Mesodermal cell (in vitro differentiated cells): ENCODE measurements around the gene PAIP2.
"Not testable (repeated sequence)": the region's sequence is repeated elsewhere in the genome, so short reads cannot be mapped to it uniquely, and the experiment has no call there.

Experiments
- H3K27ac ChIP-seq: 2 replicates; pipeline ENCODE4 v1.7.0; 2013; ENCODE audit warnings: mild to moderate bottlenecking, low read depth, low read length, moderate library complexity; ENCODE audit not compliant: severe bottlenecking
- H3K36me3 ChIP-seq: 2 replicates; pipeline ENCODE4 v1.7.1; 2013; ENCODE audit warnings: mild to moderate bottlenecking, low read length, moderate library complexity; ENCODE audit not compliant: control insufficient read depth, insufficient read depth
- H3K4me1 ChIP-seq: one replicate; pipeline ENCODE4 v1.7.1; 2013; ENCODE audit warnings: mild to moderate bottlenecking, low read length; ENCODE audit not compliant: insufficient read depth, control insufficient read depth, poor library complexity, severe bottlenecking
- H3K4me3 ChIP-seq: 2 replicates; pipeline ENCODE4 v1.7.0; 2013; ENCODE audit warnings: low read length, control low read depth, mild to moderate bottlenecking; ENCODE audit not compliant: insufficient read depth, poor library complexity, severe bottlenecking; ENCODE audit errors: extremely low read depth
- H3K9me3 ChIP-seq: 2 replicates; pipeline ENCODE4 v1.7.1; 2013; ENCODE audit warnings: mild to moderate bottlenecking, low read length, moderate library complexity; ENCODE audit not compliant: control insufficient read depth
- WGBS, 2 experiments: methylation state at CpG; one replicate each; pipeline ENCODE4 v1.1.5; 2013; ENCODE audit warnings: missing lambda C conversion rate in 2 of 2; ENCODE audit not compliant: insufficient coverage in 2 of 2; 5-methylcytosine and 5-hydroxymethylcytosine counted together

PAIP2 gene

DNA sequence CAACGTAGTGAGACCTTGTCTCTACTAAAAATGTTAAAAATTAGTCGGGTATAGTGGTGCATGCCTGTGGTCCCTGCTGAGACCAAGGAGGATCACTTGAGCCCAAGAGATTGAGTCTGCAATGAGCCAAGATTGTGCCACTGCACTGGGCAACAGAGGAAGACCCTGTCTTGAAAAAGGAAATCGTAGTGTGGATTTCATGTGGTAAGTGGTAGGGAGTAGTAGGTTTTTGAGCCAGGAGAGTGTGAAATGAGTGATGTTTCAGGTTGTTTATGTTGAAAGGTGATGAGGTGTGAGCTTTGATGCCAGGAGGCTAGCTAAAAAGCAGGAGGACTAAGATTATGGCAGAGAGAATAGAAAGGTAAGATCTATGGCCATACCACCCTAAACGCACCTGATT is 42.2 kb upstream of the PAIP2 start:
- no peaks in the 10 kb centered on the region for H3K9me3 ChIP-seq
- 79 to 97% methylated on average over 4 of the region's 4 CpGs for WGBS, 2 experiments
- no peak overlapping the region for H3K4me3 ChIP-seq

DNA sequence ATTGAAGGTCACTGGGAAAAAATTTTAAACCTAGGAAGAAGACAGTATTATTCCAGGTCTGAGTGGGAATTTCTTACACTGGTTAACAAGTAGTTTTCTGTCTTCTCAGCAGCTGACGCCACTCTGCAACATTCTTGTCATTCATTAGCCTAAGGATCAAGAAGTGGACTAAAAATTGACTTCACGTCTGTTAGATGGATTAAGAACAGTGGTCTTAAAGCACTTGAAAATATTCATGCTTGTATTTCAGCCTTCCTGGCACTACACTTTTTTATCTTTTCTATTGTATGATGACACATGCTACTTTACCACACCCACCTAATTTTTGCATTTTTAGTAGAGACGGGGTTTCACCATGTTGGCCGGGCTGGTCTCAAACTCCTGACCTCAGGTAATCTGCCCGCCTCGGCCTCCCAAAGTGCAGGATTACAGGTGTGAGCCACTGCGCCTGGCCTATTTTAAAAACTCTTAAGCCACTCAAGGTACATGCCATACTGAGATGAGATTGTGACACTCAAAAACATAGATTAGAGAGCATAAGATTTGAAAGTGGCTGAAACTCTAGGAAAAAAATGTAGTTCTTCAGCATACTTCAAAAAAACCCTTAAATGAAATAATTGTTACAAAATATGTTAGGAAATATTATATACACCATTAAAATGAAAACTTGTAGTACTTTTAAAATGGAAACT is 39.7 kb upstream of the PAIP2 start:
- 96 to 98% methylated on average over 3 to 5 of the region's 7 CpGs for WGBS, 2 experiments
- Histone ChIP-seq H3K36me3 (peaks cover 10% of the 10 kb centered on the region), H3K27ac (no peak overlapping the region), H3K4me3 (no peak overlapping the region), H3K4me1 (peaks cover 3% of the 10 kb centered on the region), H3K9me3 (no peaks in the 10 kb centered on the region)

More for the DNA sequence above, 42.2 kb upstream of the PAIP2 start:
- Histone ChIP-seq H3K27ac (no peak overlapping the region), H3K36me3 (peaks cover 10% of the 10 kb centered on the region), H3K4me1 (peaks cover 9% of the 10 kb centered on the region)

DNA sequence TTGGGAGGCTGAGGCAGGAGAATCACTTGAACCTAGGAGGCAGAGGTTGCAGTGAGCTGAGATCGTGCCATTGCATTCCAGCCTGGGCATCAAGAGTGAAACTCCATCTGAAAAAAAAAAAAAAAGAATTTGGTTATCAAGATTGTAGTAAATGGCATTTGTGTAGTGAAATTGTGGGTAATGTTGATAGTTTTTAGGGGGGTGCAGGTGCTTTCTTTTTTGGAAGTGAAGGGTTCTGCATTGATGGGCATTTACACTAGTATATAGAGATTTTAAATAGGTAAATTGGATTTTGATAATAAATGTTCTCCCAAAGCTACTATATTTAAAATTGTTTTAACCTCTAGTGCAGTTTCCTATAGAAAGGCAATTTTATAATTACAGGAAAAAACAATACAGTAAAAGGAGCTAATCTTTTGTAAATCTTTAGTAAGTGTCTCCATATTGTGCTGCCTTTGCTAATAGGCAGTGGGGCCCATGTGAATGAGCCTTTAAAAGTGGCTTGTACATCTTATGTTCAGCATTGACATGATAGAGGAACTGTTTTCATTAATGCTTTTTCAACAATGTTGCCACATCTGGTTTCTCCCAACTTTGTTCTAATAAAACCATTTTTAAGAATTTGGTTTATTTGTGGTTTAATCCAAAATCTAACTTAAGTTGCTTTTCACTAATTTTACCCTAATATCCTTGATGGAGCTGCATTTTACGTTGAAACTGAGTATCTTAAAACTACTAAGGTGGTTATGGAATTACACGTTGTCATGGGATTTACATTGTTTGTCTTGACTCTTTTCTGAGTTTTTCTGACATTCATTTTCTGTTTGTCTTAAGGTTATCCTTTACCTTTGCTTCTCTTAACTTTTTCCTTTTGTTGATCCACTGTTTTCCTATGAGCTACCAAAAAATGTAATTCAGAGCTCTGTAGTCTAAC is 37.0 kb upstream of the PAIP2 start:
- Histone ChIP-seq H3K9me3 (no peaks in the 10 kb centered on the region), H3K4me3 (no peak overlapping the region), H3K27ac (no peak overlapping the region), H3K4me1 (no peaks in the 10 kb centered on the region), H3K36me3 (peaks cover 19% of the 10 kb centered on the region)
- 82 to 100% methylated on average over 1 of the region's 3 CpGs for WGBS, 2 experiments

DNA sequence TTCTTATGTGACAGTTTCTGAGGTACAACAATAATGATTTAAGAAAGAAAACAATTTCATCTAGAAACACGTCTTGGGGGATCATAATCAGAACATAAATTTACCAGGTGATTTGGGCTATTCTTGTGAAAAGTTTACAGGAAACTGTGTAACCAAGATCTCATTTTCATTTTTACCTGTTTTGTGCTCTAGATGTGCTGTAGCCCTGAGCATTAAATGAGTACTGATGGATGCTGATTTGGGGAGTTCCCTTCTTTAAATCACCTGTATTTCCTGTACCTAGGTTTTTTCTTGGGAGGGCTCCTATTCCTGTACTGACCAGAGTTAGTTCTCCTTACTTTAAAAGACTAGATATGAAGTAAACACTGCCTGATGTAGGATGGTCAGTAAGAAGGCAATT is 35.5 kb upstream of the PAIP2 start:
- Histone ChIP-seq H3K4me1 (no peaks in the 10 kb centered on the region), H3K36me3 (peaks cover 18% of the 10 kb centered on the region), H3K9me3 (no peaks in the 10 kb centered on the region), H3K4me3 (no peak overlapping the region), H3K27ac (no peak overlapping the region)
- 100% methylated on average over 1 of the region's 1 CpG; no CpG with 5 or more reads in 1 of the 2 experiments for WGBS, 2 experiments

DNA sequence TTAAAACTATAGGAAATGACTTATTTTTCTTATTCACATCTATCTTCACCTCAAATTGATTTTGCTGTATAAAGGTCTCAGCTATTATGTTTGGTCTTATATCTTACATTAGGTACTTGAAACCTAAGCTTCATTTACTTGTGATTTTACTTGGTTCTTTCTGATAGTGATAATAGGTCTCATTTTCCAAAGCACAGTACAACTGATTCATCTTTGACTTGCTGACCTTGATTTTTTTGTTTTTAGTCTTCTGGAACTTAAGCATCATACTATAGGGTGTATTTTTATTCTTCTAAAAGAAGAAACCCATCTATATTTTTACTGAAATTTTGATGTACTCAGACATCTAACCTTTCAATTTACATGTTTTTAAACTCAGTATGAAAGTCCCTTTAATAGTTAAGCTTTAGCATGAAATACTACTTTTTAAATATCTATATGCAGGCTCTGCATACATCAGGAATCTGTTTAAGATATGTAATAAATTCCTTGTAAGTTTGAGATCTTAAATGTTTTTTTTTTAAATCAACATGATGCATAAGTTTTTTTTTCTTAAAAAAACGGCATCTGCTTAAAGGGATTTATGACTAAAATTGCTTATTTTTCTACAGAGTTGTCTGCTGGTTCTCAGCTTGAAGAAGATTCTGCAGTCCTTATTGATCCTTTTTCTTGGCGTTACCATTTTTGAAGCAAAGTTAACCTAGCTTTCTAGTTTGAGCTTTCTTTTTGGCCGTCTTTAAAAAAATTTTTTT is 34.9 kb upstream of the PAIP2 start:
- no peak overlapping the region for H3K27ac ChIP-seq
- H3K4me3 ChIP-seq = no peak overlapping the region
- H3K4me1 ChIP-seq = no peaks in the 10 kb centered on the region
- WGBS, 2 experiments = 100% methylated on average over 2 of the region's 3 CpGs; no CpG with 5 or more reads in 1 of the 2 experiments
- H3K9me3 ChIP-seq = no peaks in the 10 kb centered on the region
- peaks cover 13% of the 10 kb centered on the region for H3K36me3 ChIP-seq

DNA sequence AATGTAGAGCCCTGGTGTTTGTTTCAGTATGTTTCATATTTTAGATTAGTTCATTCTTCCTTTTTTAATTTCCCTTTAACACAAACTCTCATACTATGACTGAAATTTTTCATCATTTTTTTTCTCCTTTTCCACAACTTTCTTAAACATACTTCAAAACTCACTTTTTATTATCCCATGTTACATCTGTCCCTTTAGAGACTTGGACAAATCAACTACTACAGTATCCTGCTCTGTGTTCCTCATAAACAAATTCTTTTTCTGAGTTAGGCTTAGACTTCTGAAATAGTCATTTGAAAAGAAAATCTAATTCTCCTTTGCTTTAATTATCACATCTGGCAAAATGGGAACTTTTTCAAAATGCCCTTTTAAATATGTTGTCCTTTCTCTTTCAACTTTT is 32.9 kb upstream of the PAIP2 start:
- Histone ChIP-seq H3K4me3 (no peak overlapping the region), H3K4me1 (peaks cover 2% of the 10 kb centered on the region), H3K27ac (no peak overlapping the region), H3K9me3 (no peaks in the 10 kb centered on the region), H3K36me3 (peaks cover 16% of the 10 kb centered on the region)

DNA sequence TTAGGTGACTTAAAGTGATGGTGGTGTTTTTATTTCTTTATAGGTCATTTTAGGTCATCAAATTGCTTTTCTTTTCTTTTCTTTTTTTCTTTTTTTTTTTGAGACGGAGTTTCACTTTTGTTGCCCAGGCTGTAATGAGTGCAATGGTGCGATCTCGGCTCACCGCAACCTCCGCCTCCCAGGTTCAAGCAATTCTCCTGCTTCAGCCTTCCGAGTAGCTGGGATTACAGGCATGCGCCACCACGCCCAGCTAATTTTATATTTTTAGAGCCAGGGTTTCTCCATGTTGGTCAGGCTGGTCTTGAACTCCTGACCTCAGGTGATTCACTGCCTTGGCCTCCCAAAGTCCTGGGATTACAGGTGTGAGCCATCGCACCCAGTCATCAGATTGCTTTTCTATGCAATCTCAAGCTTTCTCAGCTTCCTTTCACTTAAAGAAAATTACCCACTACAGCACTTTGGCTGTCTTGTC is 30.9 kb upstream of the PAIP2 start:
- 86 to 91% methylated on average over 5 to 7 of the region's 9 CpGs for WGBS, 2 experiments
- H3K9me3 ChIP-seq, H3K27ac ChIP-seq, H3K4me3 ChIP-seq: not testable (repeated sequence)
- Histone ChIP-seq H3K36me3 (peaks cover 25% of the 10 kb centered on the region), H3K4me1 (peaks cover 10% of the 10 kb centered on the region)

DNA sequence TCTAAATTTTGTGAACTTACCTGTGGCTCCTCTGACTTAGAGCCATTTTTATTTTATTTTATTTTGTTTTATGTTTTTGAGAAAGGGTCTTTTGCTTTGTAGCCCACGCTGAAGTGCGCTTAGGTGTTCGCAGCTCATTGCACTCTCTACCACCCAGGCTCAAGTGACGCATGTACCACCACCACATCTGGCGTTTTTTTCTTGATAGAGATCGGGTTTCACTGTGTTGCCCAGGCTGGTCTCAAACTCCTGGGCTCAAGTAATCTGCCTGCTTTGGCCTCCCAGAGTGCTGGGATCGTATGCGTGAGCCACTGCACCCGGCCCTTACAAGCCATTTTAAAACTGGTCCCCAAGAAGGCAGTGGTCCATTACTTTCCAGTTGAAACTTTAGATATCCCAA is 29.6 kb upstream of the PAIP2 start:
- WGBS, 2 experiments = 70 to 84% methylated on average over 9 of the region's 9 CpGs
- H3K9me3 ChIP-seq = no peaks in the 10 kb centered on the region
- H3K4me3 ChIP-seq = no peak overlapping the region
- H3K36me3 ChIP-seq = peaks cover 38% of the 10 kb centered on the region
- no peak overlapping the region for H3K27ac ChIP-seq
- H3K4me1 ChIP-seq = peaks cover 10% of the 10 kb centered on the region

DNA sequence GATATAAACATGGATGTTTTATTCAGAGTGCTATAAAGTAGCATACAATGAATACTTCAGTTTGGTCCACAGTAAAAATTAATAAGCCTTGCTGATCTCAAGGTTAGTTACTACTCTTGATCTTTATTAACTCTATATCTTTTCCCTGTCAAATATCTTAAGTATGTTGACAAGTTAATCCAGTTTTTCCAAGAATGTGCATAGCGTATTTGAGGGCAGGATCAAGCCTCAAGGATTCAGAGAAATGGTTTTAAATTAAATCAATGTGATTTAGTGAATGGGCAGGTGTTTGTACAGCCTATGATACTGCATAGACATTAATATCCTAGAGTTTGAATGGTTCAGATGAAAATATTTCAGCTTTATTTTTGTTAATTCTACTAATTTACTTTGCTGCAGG is 27.4 kb upstream of the PAIP2 start:
- Histone ChIP-seq H3K36me3 (peaks cover 44% of the 10 kb centered on the region), H3K4me3 (no peak overlapping the region), H3K27ac (no peak overlapping the region), H3K9me3 (no peaks in the 10 kb centered on the region), H3K4me1 (peaks cover 10% of the 10 kb centered on the region)
- no CpG with 5 or more reads among the region's 1 CpG for WGBS, 2 experiments

DNA sequence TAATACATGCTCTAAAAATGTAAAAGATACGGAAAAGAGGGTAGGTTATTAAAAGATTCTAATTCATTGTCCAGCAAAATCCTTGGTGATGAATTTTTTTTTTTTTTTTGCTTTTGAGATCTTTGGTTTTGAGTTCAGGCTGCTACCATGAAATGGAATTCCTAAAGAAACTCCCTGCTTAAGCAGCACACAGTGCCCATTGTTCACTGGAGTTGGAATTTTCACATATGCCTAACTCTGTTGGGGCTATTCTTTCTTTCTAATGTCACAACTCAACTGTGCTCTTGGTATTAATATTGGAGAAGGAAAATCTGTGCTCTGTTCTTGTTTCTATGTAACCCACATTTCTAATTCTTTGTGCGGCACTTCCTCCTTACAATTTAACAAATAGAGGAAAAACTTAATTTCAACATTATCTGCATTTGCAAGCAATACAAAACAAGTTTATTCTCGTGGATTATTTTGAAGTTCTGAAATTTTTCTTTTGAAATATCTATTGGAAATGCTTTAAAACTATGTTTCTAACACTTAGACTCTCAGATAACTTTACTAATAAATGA is 26.5 kb upstream of the PAIP2 start:
- Histone ChIP-seq H3K9me3 (no peaks in the 10 kb centered on the region), H3K4me1 (peaks cover 10% of the 10 kb centered on the region)

More for the DNA sequence above, 26.5 kb upstream of the PAIP2 start:
- no CpG with 5 or more reads among the region's 3 CpGs for WGBS, 2 experiments
- Histone ChIP-seq H3K36me3 (peaks cover 53% of the 10 kb centered on the region), H3K27ac (no peak overlapping the region), H3K4me3 (no peak overlapping the region)
